HEK293T (cell line): ENCODE measurements around the gene ACTA1.

Source experiments
- CTCF ChIA-PET: fragments of 350-600 bp; formaldehyde crosslinking; extraction: SDS; loops from one replicate; lab custom pipeline; 2021; ENCODE audit warnings: antibody characterized with exemption, inconsistent platforms; lab: Yijun Ruan, JAX
- POLR2A ChIA-PET: fragments of 350-600 bp; formaldehyde crosslinking; extraction: SDS; loops from one replicate; lab custom pipeline; 2020; ENCODE audit warnings: antibody characterized with exemption, inconsistent platforms; lab: Yijun Ruan, JAX
- DNase-seq: peaks from one replicate; pipeline ENCODE4 v3.0.0; 2012; ENCODE audit warnings: mixed read lengths; ENCODE audit errors: extremely low spot score
- ARNT ChIP-seq: fragments of 450-650 bp; IDR thresholded peaks from 2 replicates; pipeline ENCODE4 v1.6.1; 2017; ENCODE audit warnings: mild to moderate bottlenecking
- BHLHE40 ChIP-seq: fragments of 450-650 bp; IDR thresholded peaks from 2 replicates; pipeline ENCODE4 v1.6.1; 2016; ENCODE audit warnings: mild to moderate bottlenecking, moderate library complexity, borderline replicate concordance
- CTBP1 ChIP-seq: fragments of 450-650 bp; IDR thresholded peaks from 2 replicates; pipeline ENCODE4 v1.6.1; 2016; ENCODE audit warnings: borderline replicate concordance
- ELF4 ChIP-seq: fragments of 450-650 bp; IDR thresholded peaks from 2 replicates; pipeline ENCODE4 v1.6.1; 2017; ENCODE audit warnings: antibody characterized with exemption
- FOXA1 ChIP-seq: fragments of 450-650 bp; IDR thresholded peaks from 2 replicates; pipeline ENCODE4 v1.6.1; 2016; ENCODE audit warnings: mild to moderate bottlenecking
- FOXK2 ChIP-seq: fragments of 450-650 bp; IDR thresholded peaks from 2 replicates; pipeline ENCODE4 v1.6.1; 2016; ENCODE audit warnings: mild to moderate bottlenecking
- FOXM1 ChIP-seq: fragments of 450-650 bp; IDR thresholded peaks from 2 replicates; pipeline ENCODE4 v1.6.1; 2017; ENCODE audit warnings: mild to moderate bottlenecking, borderline replicate concordance
- HDGF ChIP-seq: fragments of 450-650 bp; IDR thresholded peaks from 2 replicates; pipeline ENCODE4 v1.6.1; 2017; ENCODE audit warnings: antibody characterized with exemption, borderline replicate concordance
- L3MBTL2 ChIP-seq: fragments of 450-650 bp; conservative IDR thresholded peaks from 2 replicates; pipeline ENCODE4 v1.6.1; 2016; ENCODE audit warnings: mild to moderate bottlenecking
- LEF1 ChIP-seq: fragments of 450-650 bp; IDR thresholded peaks from 2 replicates; pipeline ENCODE4 v1.6.1; 2017; ENCODE audit warnings: mild to moderate bottlenecking, borderline replicate concordance
- NFRKB ChIP-seq: fragments of 450-650 bp; IDR thresholded peaks from 2 replicates; pipeline ENCODE4 v1.6.1; 2016; ENCODE audit warnings: mild to moderate bottlenecking, moderate library complexity
- SP1 ChIP-seq: fragments of 450-650 bp; IDR thresholded peaks from 2 replicates; pipeline ENCODE4 v1.6.1; 2017
- SUZ12 ChIP-seq: fragments of 450-650 bp; IDR thresholded peaks from 2 replicates; pipeline ENCODE4 v1.6.1; 2016; ENCODE audit warnings: mild to moderate bottlenecking
- TARDBP ChIP-seq: fragments of 450-650 bp; IDR thresholded peaks from 2 replicates; pipeline ENCODE4 v1.6.1; 2016
- ZNF384 ChIP-seq: fragments of 450-650 bp; IDR thresholded peaks from 2 replicates; pipeline ENCODE4 v1.6.1; 2016
- TF ChIP-seq, protein P1 (sequence below): fragments of 450-650 bp; IDR thresholded peaks from 2 replicates; pipeline ENCODE4 v1.6.1; 2016

ACTA1 gene

DNA sequence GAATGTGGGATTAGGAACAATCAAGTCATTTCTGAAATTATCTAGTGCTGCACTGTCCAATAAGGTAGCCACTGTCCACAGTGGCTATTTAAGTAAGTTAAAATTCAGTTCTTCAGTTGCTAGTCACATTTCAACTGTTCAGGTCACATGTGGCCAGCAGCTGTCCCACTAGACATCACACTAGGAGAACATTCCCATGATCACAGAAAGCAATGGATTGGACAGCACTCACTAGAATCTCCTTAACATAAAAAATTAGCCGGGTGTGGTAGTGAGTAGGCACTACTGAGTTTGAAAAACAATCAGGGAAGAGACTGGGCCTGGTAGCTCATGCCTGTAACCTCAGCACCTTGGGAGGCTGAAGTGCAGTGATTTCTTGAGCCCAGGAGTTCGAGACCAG, 40.6 kb upstream of the ACTA1 start:
- no peak for DNase-seq
- CTCF ChIA-PET = interaction anchor here (1.3 kb wide), 1 partner anchor 8 kb away, joined by 7 read pairs; no protein-coding TSS in a partner anchor
- no peak for TF ChIP-seq SUZ12
- TF ChIP-seq, protein P1, sequence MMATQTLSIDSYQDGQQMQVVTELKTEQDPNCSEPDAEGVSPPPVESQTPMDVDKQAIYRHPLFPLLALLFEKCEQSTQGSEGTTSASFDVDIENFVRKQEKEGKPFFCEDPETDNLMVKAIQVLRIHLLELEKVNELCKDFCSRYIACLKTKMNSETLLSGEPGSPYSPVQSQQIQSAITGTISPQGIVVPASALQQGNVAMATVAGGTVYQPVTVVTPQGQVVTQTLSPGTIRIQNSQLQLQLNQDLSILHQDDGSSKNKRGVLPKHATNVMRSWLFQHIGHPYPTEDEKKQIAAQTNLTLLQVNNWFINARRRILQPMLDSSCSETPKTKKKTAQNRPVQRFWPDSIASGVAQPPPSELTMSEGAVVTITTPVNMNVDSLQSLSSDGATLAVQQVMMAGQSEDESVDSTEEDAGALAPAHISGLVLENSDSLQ = no peak
- TF ChIP-seq TARDBP = no peak
- no peak for TF ChIP-seq SP1
- TF ChIP-seq L3MBTL2 = no peak
- TF ChIP-seq ELF4 = no peak
- no peak for TF ChIP-seq FOXM1
- TF ChIP-seq LEF1 = no peak
- no peak for TF ChIP-seq CTBP1
- TF ChIP-seq ZNF384 = no peak
- no peak for TF ChIP-seq HDGF
- TF ChIP-seq BHLHE40 = no peak
- TF ChIP-seq FOXA1 = no peak
- no peak for TF ChIP-seq NFRKB
- no peak for TF ChIP-seq ARNT
- TF ChIP-seq FOXK2 = no peak
- POLR2A ChIA-PET = no interaction called here

DNA sequence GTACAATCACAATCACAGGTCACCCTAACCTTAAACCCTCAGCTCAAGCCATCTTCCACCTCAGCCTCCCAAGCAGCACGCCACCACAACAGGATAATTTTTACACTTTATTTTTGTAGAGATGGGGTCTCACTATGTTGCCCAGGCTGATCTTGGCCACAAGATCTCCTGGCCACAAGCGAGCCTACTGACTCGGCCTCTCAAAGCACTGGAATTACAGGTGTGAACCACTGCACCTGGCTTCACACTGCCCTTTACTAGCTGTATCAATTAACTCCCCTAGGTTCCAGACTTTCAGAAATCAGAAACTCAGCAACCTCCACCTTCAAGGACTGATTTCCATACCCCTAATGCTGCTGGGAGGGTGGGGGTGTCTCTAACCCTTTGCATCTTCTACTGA, 37.3 kb upstream of the ACTA1 start:
- CTCF ChIA-PET = interaction anchor here (1.1 kb wide), 1 partner anchor 11 kb away, joined by 3 read pairs; no protein-coding TSS in a partner anchor
- no peak for DNase-seq

DNA sequence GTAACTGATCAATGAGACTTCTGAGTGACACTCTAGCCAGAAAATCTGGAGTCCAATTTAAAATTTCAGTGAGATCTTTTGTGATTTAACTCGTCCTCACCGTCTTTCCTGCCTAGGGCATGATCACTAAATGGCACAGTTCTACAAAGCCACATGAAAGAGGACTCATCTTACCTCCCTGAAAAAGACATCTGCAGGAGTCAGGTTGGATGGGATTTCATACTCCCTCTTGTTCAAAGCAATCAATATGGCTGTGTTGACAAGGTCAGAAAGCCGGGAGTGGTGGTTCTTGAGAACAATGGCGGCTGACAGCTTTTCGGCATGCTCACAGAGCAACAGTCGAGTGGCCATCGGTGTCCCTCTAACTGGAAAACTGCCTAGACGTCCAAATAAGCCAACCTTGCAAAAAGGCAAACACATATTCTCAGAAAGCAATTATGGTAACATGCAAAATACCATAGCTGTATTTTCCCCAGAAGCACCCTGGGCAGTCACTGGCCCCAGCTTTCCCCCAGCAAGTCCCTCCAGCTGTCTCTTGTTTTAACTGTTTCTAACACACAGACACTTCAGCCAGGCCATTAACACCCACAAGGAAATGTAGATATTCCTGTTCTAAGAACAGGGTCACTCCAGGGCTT, 36.6 kb upstream of the ACTA1 start:
- ChIA-PET POLR2A (no interaction called here), CTCF (interaction anchor here (0.6 to 1.1 kb wide), 2 partner anchors 12 to 205 kb away, joined by 3 to 4 read pairs; no protein-coding TSS in a partner anchor)
- TF ChIP-seq ARNT = no peak
- TF ChIP-seq NFRKB = no peak
- DNase-seq = no peak

More for the DNA sequence above, 37.3 kb upstream of the ACTA1 start:
- POLR2A ChIA-PET = no interaction called here
- TF ChIP-seq NFRKB (no peak), FOXM1 (no peak), ARNT (no peak), FOXA1 (no peak), TARDBP (no peak), ELF4 (no peak), CTBP1 (no peak), BHLHE40 (no peak), ZNF384 (no peak), SUZ12 (no peak), L3MBTL2 (no peak), LEF1 (no peak), SP1 (no peak), HDGF (no peak), FOXK2 (no peak)
- TF ChIP-seq, protein P1 = no peak

- POLR2A ChIA-PET = no interaction called here
- no peak for DNase-seq
- CTCF ChIA-PET = interaction anchor here (1.3 kb wide), 1 partner anchor 15 kb away, joined by 4 read pairs; no protein-coding TSS in a partner anchor
- TF ChIP-seq SP1 = no peak
- no peak for TF ChIP-seq HDGF
- no peak for TF ChIP-seq BHLHE40
- no peak for TF ChIP-seq TARDBP
- no peak for TF ChIP-seq FOXM1
- no peak for TF ChIP-seq L3MBTL2
- TF ChIP-seq LEF1 = no peak
- no peak for TF ChIP-seq NFRKB
- TF ChIP-seq SUZ12 = no peak
- TF ChIP-seq FOXA1 = no peak
- no peak for TF ChIP-seq ELF4
- TF ChIP-seq, protein P1 = no peak
These were observed 33.0 kb upstream of the ACTA1 start for GRCh38 chr1:229466887-229467286.

GRCh38 chr1:229464672-229465071, 30.8 kb upstream of the ACTA1 start:
- TF ChIP-seq BHLHE40 = no peak
- TF ChIP-seq ARNT = no peak
- no peak for TF ChIP-seq SUZ12
- no peak for TF ChIP-seq HDGF
- TF ChIP-seq, protein P1 = no peak
- TF ChIP-seq SP1 = no peak
- no peak for TF ChIP-seq FOXA1
- no peak for TF ChIP-seq L3MBTL2
- no peak for TF ChIP-seq ZNF384
- TF ChIP-seq CTBP1 = no peak
- no peak for TF ChIP-seq LEF1
- TF ChIP-seq FOXK2 = no peak
- no peak for TF ChIP-seq NFRKB
- no peak for TF ChIP-seq FOXM1
- TF ChIP-seq TARDBP = no peak
- no peak for TF ChIP-seq ELF4
- ChIA-PET CTCF (interaction anchor here (0.6 kb wide), 1 partner anchor 20 kb away, joined by 3 read pairs; no protein-coding TSS in a partner anchor), POLR2A (no interaction called here)
- DNase-seq = no peak
